ENCODE measurements around the gene ARHGEF18.
A peak's percentile ranks its signal among the peaks of the same experiment; 100 is the strongest.

The ARHGEF18 gene

DNA sequence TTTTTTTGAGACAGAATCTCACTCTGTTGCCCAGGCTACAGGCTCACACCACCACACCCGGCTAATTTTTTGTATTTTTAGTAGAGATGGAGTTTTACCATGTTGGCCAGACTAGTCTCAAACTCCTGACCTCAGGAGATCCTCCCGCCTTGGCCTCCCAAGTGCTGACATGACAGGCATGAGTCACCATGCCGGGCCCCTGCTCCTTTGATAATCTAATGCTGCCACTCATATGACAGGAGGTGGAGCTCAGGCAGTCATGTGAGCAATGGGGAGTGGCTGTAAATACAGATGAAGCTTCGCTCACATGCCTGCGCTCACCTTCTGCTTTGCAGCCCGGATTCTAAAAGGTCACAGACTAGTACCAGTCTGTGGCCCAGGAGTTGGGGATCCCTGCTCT lies 25.1 kb downstream of the ARHGEF18 start:
- no peak overlapping the region for H3K9ac ChIP-seq (ENCODE audit: low read length)
- H3K27me3 ChIP-seq (ENCODE audit: control insufficient read depth, insufficient read depth, low read length), result no peaks in the 10 kb centered on the region
- no peak overlapping the region for H3K4me3 ChIP-seq (ENCODE audit: low read length)
- H3K36me3 ChIP-seq (ENCODE audit: control insufficient read depth, insufficient read depth, low read length), result no peaks in the 10 kb centered on the region
- no peaks in the 10 kb centered on the region for H3K4me1 ChIP-seq (ENCODE audit: control insufficient read depth, insufficient read depth, low read length)
- no peaks in the 10 kb centered on the region for H3K9me3 ChIP-seq (ENCODE audit: control insufficient read depth, low read length)

DNA sequence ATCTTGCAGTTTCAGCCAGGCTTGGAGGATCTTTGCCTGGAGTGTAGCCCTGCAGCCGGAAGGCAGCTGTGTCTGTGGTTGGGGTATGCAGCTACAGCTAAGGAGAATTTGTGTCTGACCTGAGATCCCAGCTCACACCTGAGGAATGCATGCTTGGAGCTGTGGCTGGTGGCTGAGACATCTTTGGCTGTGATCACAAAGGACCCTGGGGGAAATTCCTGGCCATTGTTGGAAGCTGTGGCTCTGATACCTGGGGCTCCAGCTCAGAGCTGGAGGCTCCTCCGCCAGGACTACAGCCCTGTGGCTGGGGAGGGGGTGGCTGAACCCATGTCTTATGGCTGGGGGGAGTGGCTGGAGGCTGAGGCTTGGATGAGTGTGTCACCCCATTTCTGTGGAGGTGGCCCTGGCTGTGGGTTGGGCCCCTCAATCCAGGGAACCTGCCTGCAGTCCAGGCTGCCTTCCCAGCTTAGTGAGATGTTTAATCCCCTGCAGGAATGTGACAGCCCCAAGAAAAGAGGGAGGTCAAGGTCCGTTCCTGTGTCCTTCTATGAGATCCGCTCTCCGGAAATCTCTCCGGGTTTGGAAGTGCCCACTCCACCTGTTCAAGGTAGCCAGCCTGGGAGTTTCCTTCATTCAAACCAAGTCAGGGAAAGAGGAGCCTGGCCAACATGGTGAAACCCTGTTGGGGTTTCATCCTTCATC lies 27.6 kb downstream of the ARHGEF18 start:
- H3K36me3 ChIP-seq (ENCODE audit: control insufficient read depth, insufficient read depth, low read length), result no peaks in the 10 kb centered on the region
- H3K4me1 ChIP-seq (ENCODE audit: control insufficient read depth, insufficient read depth, low read length), result no peaks in the 10 kb centered on the region
- H3K9me3 ChIP-seq (ENCODE audit: control insufficient read depth, low read length), result no peaks in the 10 kb centered on the region
- no peak overlapping the region for H3K4me3 ChIP-seq (ENCODE audit: low read length)
- no peaks in the 10 kb centered on the region for H3K27me3 ChIP-seq (ENCODE audit: control insufficient read depth, insufficient read depth, low read length)
- no peak overlapping the region for H3K9ac ChIP-seq (ENCODE audit: low read length)

DNA sequence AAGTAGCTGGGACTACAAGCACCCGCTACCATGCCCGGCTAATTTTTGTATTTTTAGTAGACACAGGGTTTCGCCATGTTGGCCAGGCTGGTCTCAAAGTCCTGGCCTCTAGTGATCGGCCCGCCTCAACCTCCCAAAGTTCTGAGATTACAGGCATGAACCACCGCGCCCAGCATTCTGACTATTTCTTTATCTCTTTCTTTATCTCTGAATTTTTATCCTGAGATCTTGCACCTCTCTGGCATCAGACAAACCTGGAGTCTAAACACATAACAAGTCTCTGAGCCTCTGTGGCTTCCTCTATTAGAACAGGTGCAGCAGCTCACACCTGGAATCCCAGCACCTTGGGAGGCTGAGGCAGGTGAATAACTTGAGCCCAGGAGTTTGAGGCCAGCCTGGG lies 28.5 kb downstream of the ARHGEF18 start:
- Histone ChIP-seq H3K4me3 (ENCODE audit: low read length) (no peak overlapping the region), H3K9ac (ENCODE audit: low read length) (no peak overlapping the region), H3K27me3 (ENCODE audit: control insufficient read depth, insufficient read depth, low read length) (no peaks in the 10 kb centered on the region), H3K4me1 (ENCODE audit: control insufficient read depth, insufficient read depth, low read length) (no peaks in the 10 kb centered on the region), H3K9me3 (ENCODE audit: control insufficient read depth, low read length) (no peaks in the 10 kb centered on the region), H3K36me3 (ENCODE audit: control insufficient read depth, insufficient read depth, low read length) (no peaks in the 10 kb centered on the region)

DNA sequence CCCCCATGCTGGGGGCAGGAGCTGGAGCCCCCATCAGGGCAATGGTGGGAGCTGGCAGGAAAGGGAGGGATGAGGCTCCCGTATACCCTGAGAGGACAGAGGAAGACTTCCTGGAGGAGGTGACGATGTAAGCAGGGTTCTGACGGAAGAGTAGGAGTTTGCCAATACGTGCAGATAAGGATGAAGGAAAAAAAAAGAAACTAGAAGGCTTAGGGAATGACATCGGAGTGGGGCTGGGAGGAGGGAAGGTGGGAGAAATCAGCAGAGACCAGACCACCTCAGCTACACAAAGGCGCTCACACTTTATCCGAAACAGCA lies 32.3 kb downstream of the ARHGEF18 start:
- H3K4me3 ChIP-seq (ENCODE audit: low read length), result no peak overlapping the region
- no peak overlapping the region for H3K9ac ChIP-seq (ENCODE audit: low read length)
- no peaks in the 10 kb centered on the region for H3K9me3 ChIP-seq (ENCODE audit: control insufficient read depth, low read length)
- no peaks in the 10 kb centered on the region for H3K27me3 ChIP-seq (ENCODE audit: control insufficient read depth, insufficient read depth, low read length)
- no peaks in the 10 kb centered on the region for H3K36me3 ChIP-seq (ENCODE audit: control insufficient read depth, insufficient read depth, low read length)
- no peaks in the 10 kb centered on the region for H3K4me1 ChIP-seq (ENCODE audit: control insufficient read depth, insufficient read depth, low read length)

GRCh38 chr19:7382694-7383093 lies 34.0 kb downstream of the ARHGEF18 start:
- Histone ChIP-seq H3K9ac (ENCODE audit: low read length) (no peak overlapping the region), H3K36me3 (ENCODE audit: control insufficient read depth, insufficient read depth, low read length) (no peaks in the 10 kb centered on the region), H3K27me3 (ENCODE audit: control insufficient read depth, insufficient read depth, low read length) (no peaks in the 10 kb centered on the region), H3K4me1 (ENCODE audit: control insufficient read depth, insufficient read depth, low read length) (no peaks in the 10 kb centered on the region), H3K9me3 (ENCODE audit: control insufficient read depth, low read length) (no peaks in the 10 kb centered on the region), H3K4me3 (ENCODE audit: low read length) (no peak overlapping the region)

DNA sequence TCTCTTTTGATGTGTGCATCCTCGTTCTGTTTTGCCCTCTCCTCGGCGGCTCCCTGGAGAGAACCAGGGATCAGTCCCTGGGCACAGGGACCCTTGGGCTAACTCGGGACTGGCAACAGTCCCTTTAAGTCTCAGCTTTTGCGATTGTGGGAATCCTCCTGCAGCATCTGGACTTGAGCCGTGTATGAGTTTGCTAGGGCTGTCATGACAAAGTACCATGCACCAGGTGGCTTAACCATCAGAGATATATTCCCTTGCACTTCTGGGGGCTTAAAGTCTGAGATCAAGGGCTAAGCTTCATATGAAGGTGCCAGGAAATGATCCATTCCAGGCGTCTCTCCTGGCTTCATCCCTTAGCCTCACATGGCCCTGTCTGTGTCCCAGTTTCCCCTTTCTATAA lies 34.5 kb downstream of the ARHGEF18 start:
- no peaks in the 10 kb centered on the region for H3K36me3 ChIP-seq (ENCODE audit: control insufficient read depth, insufficient read depth, low read length)
- H3K9me3 ChIP-seq (ENCODE audit: control insufficient read depth, low read length), result no peaks in the 10 kb centered on the region
- H3K27me3 ChIP-seq (ENCODE audit: control insufficient read depth, insufficient read depth, low read length), result no peaks in the 10 kb centered on the region
- no peak overlapping the region for H3K4me3 ChIP-seq (ENCODE audit: low read length)
- no peak overlapping the region for H3K9ac ChIP-seq (ENCODE audit: low read length)
- H3K4me1 ChIP-seq (ENCODE audit: control insufficient read depth, insufficient read depth, low read length), result no peaks in the 10 kb centered on the region

- no peaks in the 10 kb centered on the region for H3K9me3 ChIP-seq (ENCODE audit: control insufficient read depth, low read length)
- H3K4me3 ChIP-seq (ENCODE audit: low read length), result no peak overlapping the region
- H3K4me1 ChIP-seq (ENCODE audit: control insufficient read depth, insufficient read depth, low read length), result no peaks in the 10 kb centered on the region
- H3K9ac ChIP-seq (ENCODE audit: low read length), result no peak overlapping the region
- H3K27me3 ChIP-seq (ENCODE audit: control insufficient read depth, insufficient read depth, low read length), result no peaks in the 10 kb centered on the region
- no peaks in the 10 kb centered on the region for H3K36me3 ChIP-seq (ENCODE audit: control insufficient read depth, insufficient read depth, low read length)
Observed at GRCh38 chr19:7385062-7385461, 36.3 kb downstream of the ARHGEF18 start.

- no peak overlapping the region for H3K9ac ChIP-seq (ENCODE audit: low read length)
- H3K36me3 ChIP-seq (ENCODE audit: control insufficient read depth, insufficient read depth, low read length), result no peaks in the 10 kb centered on the region
Observed at GRCh38 chr19:7386308-7386707, 37.6 kb downstream of the ARHGEF18 start.

GRCh38 chr19:7386769-7387168 lies 38.0 kb downstream of the ARHGEF18 start:
- no peaks in the 10 kb centered on the region for H3K9me3 ChIP-seq (ENCODE audit: control insufficient read depth, low read length)
- no peak overlapping the region for H3K9ac ChIP-seq (ENCODE audit: low read length)
- H3K27me3 ChIP-seq (ENCODE audit: control insufficient read depth, insufficient read depth, low read length), result no peaks in the 10 kb centered on the region
- H3K4me3 ChIP-seq (ENCODE audit: low read length), result no peak overlapping the region
- no peaks in the 10 kb centered on the region for H3K36me3 ChIP-seq (ENCODE audit: control insufficient read depth, insufficient read depth, low read length)
- peaks cover 8% of the 10 kb centered on the region for H3K4me1 ChIP-seq (ENCODE audit: control insufficient read depth, insufficient read depth, low read length)

More at GRCh38 chr19:7386308-7386707, 37.6 kb downstream of the ARHGEF18 start:
- no peaks in the 10 kb centered on the region for H3K27me3 ChIP-seq (ENCODE audit: control insufficient read depth, insufficient read depth, low read length)
- no peaks in the 10 kb centered on the region for H3K9me3 ChIP-seq (ENCODE audit: control insufficient read depth, low read length)
- peaks cover 4% of the 10 kb centered on the region for H3K4me1 ChIP-seq (ENCODE audit: control insufficient read depth, insufficient read depth, low read length)
- H3K4me3 ChIP-seq (ENCODE audit: low read length), result no peak overlapping the region

DNA sequence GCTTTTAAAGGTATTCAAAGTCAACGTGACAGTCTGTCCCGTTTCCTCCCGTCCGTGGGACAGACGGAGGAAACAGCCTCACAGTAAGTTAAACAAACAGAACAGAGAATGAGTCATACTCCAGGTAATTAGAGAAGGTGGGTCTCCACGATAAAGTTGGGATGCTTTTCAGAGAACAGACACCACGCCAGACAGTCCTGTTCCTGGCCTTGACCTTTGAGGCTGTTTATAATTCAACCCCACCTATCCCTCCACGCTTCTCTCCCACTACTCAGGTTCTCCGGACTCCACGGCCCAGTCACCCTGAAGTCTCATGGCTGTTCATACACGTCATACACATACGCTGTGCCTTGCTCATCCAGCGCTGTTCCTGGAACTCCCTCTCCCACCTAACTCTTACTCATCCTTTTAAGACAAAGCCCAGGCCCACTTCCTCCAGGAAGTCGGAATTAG lies 42.5 kb downstream of the ARHGEF18 start:
- no peaks in the 10 kb centered on the region for H3K36me3 ChIP-seq (ENCODE audit: control insufficient read depth, insufficient read depth, low read length)
- no peaks in the 10 kb centered on the region for H3K9me3 ChIP-seq (ENCODE audit: control insufficient read depth, low read length)
- H3K4me3 ChIP-seq (ENCODE audit: low read length), result no peak overlapping the region
- no peaks in the 10 kb centered on the region for H3K27me3 ChIP-seq (ENCODE audit: control insufficient read depth, insufficient read depth, low read length)
- no peak overlapping the region for H3K9ac ChIP-seq (ENCODE audit: low read length)
- peaks cover 19% of the 10 kb centered on the region for H3K4me1 ChIP-seq (ENCODE audit: control insufficient read depth, insufficient read depth, low read length)

- H3K36me3 ChIP-seq (ENCODE audit: control insufficient read depth, insufficient read depth, low read length), result no peaks in the 10 kb centered on the region
Observed at GRCh38 chr19:7393459-7393858, 44.7 kb downstream of the ARHGEF18 start.

GRCh38 chr19:7393939-7394730 lies 45.4 kb downstream of the ARHGEF18 start:
- Histone ChIP-seq H3K4me1 (ENCODE audit: control insufficient read depth, insufficient read depth, low read length) (peaks cover 39% of the 10 kb centered on the region), H3K4me3 (ENCODE audit: low read length) (peak overlapping the region; percentile 90)

More at GRCh38 chr19:7393459-7393858, 44.7 kb downstream of the ARHGEF18 start:
- Histone ChIP-seq H3K4me3 (ENCODE audit: low read length) (no peak overlapping the region), H3K4me1 (ENCODE audit: control insufficient read depth, insufficient read depth, low read length) (peaks cover 32% of the 10 kb centered on the region), H3K9me3 (ENCODE audit: control insufficient read depth, low read length) (no peaks in the 10 kb centered on the region), H3K27me3 (ENCODE audit: control insufficient read depth, insufficient read depth, low read length) (no peaks in the 10 kb centered on the region), H3K9ac (ENCODE audit: low read length) (no peak overlapping the region)

More at GRCh38 chr19:7393939-7394730, 45.4 kb downstream of the ARHGEF18 start:
- H3K9ac ChIP-seq (ENCODE audit: low read length), result peak overlapping the region; percentile 96
- no peaks in the 10 kb centered on the region for H3K36me3 ChIP-seq (ENCODE audit: control insufficient read depth, insufficient read depth, low read length)
- H3K9me3 ChIP-seq (ENCODE audit: control insufficient read depth, low read length), result no peaks in the 10 kb centered on the region
- H3K27me3 ChIP-seq (ENCODE audit: control insufficient read depth, insufficient read depth, low read length), result no peaks in the 10 kb centered on the region
